ENCODE measurements around the gene AUTS2.

DNA sequence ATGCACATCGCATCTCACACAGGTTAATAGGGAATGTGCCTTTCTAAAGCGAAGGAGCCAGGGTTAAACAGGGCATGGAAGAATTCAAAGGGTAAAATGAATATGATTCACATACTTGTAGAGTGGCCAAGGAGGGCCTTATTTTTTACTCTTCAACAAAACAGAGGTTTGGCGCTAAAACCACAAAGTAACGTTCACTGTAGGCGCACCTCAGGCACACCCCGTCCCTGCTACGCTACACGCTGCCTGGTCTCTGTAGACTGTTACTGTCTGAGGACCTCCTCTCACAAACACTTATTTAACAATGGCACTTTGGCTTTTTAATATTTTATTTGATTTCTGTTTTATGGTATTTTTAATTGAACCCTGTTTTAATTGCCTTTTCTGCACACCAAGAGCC, 1071.6 kb downstream of the AUTS2 start:
- TF ChIP-seq GATA2 (IDR thresholded peaks at IDR 0.05; ENCODE audit: low read depth, low read length) (no peak), GATA3 (IDR thresholded peaks at IDR 0.05; ENCODE audit: low read depth, low read length) (no peak)
